H1 (cell line): ENCODE results near the gene FLRT3. TPM values are rescaled to one million over a fixed set of nuclear protein-coding genes. Genes with fewer than 3 reads are reported as not detected.

Experiments used
- ATF3 ChIP-seq: IDR thresholded peaks from 2 replicates; pipeline ENCODE4 v1.6.1; 2011; ENCODE audit warnings: low read depth, mild to moderate bottlenecking, low read length; ENCODE audit not compliant: insufficient read depth
- BCL11A ChIP-seq, 2 experiments: IDR thresholded peaks; one replicate each; pipeline ENCODE4 v1.6.1; 2011; ENCODE audit warnings: low read depth in 2 of 2, low read length in 2 of 2, mild to moderate bottlenecking in 2 of 2
- CBX5 ChIP-seq: fragments of 300-800, 300-1000 bp; sonication (generic); IDR thresholded peaks from 2 replicates; pipeline ENCODE4 v1.7.1; 2016; ENCODE audit warnings: antibody characterized with exemption, low read length, low read depth
- CHD7 ChIP-seq: fragments of 300-600 bp; sonication (generic); IDR thresholded peaks from 2 replicates; pipeline ENCODE4 v1.7.1; 2012; ENCODE audit warnings: low read length, moderate library complexity, mild to moderate bottlenecking, inconsistent platforms; ENCODE audit not compliant: insufficient replicate concordance
- HDAC6 ChIP-seq: IDR thresholded peaks from one replicate; pipeline ENCODE4 v1.7.1; 2012; ENCODE audit warnings: low read depth, mild to moderate bottlenecking, inconsistent platforms, low read length, moderate library complexity
- PHF8 ChIP-seq: fragments of 200-600 bp; sonication (generic); conservative IDR thresholded peaks from 2 replicates; pipeline ENCODE4 v1.7.1; 2012; ENCODE audit warnings: low read depth, mild to moderate bottlenecking, inconsistent platforms, low read length, moderate library complexity
- RXRA ChIP-seq: IDR thresholded peaks from 2 replicates; pipeline ENCODE4 v1.6.1; 2011; ENCODE audit warnings: low read depth, mild to moderate bottlenecking, low read length, moderate library complexity; ENCODE audit not compliant: insufficient read depth
- polyA plus RNA-seq, 7 experiments: library from polyadenylated mRNA; depleted of rRNA in 3 of 7; stranded (reverse) in 5 of 7; unstranded in 2 of 7; fragments of >200 nt in 5 of 7; fragments of 200-250 nt in 2 of 7; gene quantifications; 1 replicate in 5 of 7; 2 replicates in 1 of 7; 4 replicates in 1 of 7; pipeline versions ENCODE4 v1.2.1 to v1.2.3, GENCODE V29; 2011 to 2013; ENCODE audit warnings: missing spikeins in 2 of 7, mixed read lengths in 2 of 7
- total RNA-seq: library from RNA; stranded (reverse); fragmentation: NEBNext Ultra II Directional; extraction: Animal tissue kit (Norgen Biotek cat#: 25700); gene quantifications from 2 replicates; pipeline ENCODE4 v1.2.1, GENCODE V29; 2021

The FLRT3 gene
- total and polyA plus RNA-seq, 2 of the 8 experiments (the other 6 are each of a cell fraction or from before 2014, with no cell fraction given) = 0.35 to 0.41 TPM

GRCh38 chr20:14384416-14385175, 47.2 kb upstream of the FLRT3 start (continued):
- TF ChIP-seq CHD7 (no peak), PHF8 (no peak), BCL11A (IDR thresholded peaks at IDR 0.05; ENCODE audit: low read depth in 2 of 2, low read length in 2 of 2) (no peak), HDAC6 (no peak), CBX5 (no peak), RXRA (no peak), ATF3 (no peak)
